ENCODE results near the gene DYSF.

The DYSF gene

GRCh38 chr2:71588497-71589170, 135.3 kb downstream of the DYSF start:
- in situ Hi-C loops (cut with HindIII; ENCODE audit: low sequenced_read_pairs): loop anchor here (5.0 kb wide), 1 partner anchor 61 kb away; no protein-coding TSS in a partner anchor
- DNase-seq (ENCODE audit: low read depth): no peak
- no peak overlapping the region for H3K4me3 ChIP-seq (ENCODE audit: low read depth, low read length)
- no peak for TF ChIP-seq CTCF (IDR thresholded peaks at IDR 0.05; ENCODE audit: low read depth, low read length, missing control alignments)

GRCh38 chr2:71589763-71590162, 136.4 kb downstream of the DYSF start:
- no peak for TF ChIP-seq CTCF (IDR thresholded peaks at IDR 0.05; ENCODE audit: low read depth, low read length, missing control alignments)
- in situ Hi-C loops (cut with HindIII; ENCODE audit: low sequenced_read_pairs): loop anchor here (5.0 kb wide), 1 partner anchor 62 kb away; no protein-coding TSS in a partner anchor
- DNase-seq (ENCODE audit: low read depth): no peak
- H3K4me3 ChIP-seq (ENCODE audit: low read depth, low read length): no peak overlapping the region

- in situ Hi-C loops (cut with HindIII; ENCODE audit: low sequenced_read_pairs): no loop called here
- no peak overlapping the region for H3K4me3 ChIP-seq (ENCODE audit: low read depth, low read length)
- no peak for TF ChIP-seq CTCF (IDR thresholded peaks at IDR 0.05; ENCODE audit: low read depth, low read length, missing control alignments)
- DNase-seq (ENCODE audit: low read depth): no peak
These were observed 137.7 kb downstream of the DYSF start for GRCh38 chr2:71591044-71591443.

GRCh38 chr2:71592181-71592711, 138.9 kb downstream of the DYSF start:
- no peak for TF ChIP-seq CTCF (IDR thresholded peaks at IDR 0.05; ENCODE audit: low read depth, low read length, missing control alignments)
- in situ Hi-C loops (cut with HindIII; ENCODE audit: low sequenced_read_pairs): no loop called here
- no peak for DNase-seq (ENCODE audit: low read depth)
- H3K4me3 ChIP-seq (ENCODE audit: low read depth, low read length): no peak overlapping the region

GRCh38 chr2:71595569-71595968, 142.2 kb downstream of the DYSF start:
- no peak for TF ChIP-seq CTCF (IDR thresholded peaks at IDR 0.05; ENCODE audit: low read depth, low read length, missing control alignments)
- in situ Hi-C loops (cut with HindIII; ENCODE audit: low sequenced_read_pairs): no loop called here
- no peak for DNase-seq (ENCODE audit: low read depth)
- no peak overlapping the region for H3K4me3 ChIP-seq (ENCODE audit: low read depth, low read length)

GRCh38 chr2:71596011-71596410, 142.7 kb downstream of the DYSF start:
- in situ Hi-C loops (cut with HindIII; ENCODE audit: low sequenced_read_pairs): no loop called here

More at GRCh38 chr2:71596011-71596410, 142.7 kb downstream of the DYSF start:
- H3K4me3 ChIP-seq (ENCODE audit: low read depth, low read length): no peak overlapping the region
- TF ChIP-seq CTCF (IDR thresholded peaks at IDR 0.05; ENCODE audit: low read depth, low read length, missing control alignments): no peak
- no peak for DNase-seq (ENCODE audit: low read depth)

Measured in astrocyte of the cerebellum (primary cell).